Activated T-helper 2 cell treated with anti-CD3 and anti-CD28 coated beads, Interferon-gamma antibody, Interleukin-2, Interleukin-4, amounts not matched to agents 10 μg/mL and 5 μg/mL and 100 μg/mL, durations not matched to agents 14 hours and 24 hours and 36 hours (primary cell): ENCODE results near the gene DOK6. TPM values are rescaled to one million over a fixed set of nuclear protein-coding genes. Genes with fewer than 3 reads are reported as not detected.
"Not testable (repeated sequence)": the region's sequence is repeated elsewhere in the genome, so short reads cannot be mapped to it uniquely, and the experiment has no call there.

Experiments
- DNase-seq: peaks from one replicate; pipeline ENCODE4 v3.0.0; 2021; ENCODE audit warnings: low spot score
- H3K27ac Mint-ChIP-seq: one replicate; pipeline ENCODE4 v1.8.0; 2021; ENCODE audit warnings: mixed read lengths
- H3K27me3 Mint-ChIP-seq: one replicate; pipeline ENCODE4 v1.8.0; 2021; ENCODE audit warnings: low read depth, mixed read lengths
- H3K36me3 Mint-ChIP-seq: one replicate; pipeline ENCODE4 v1.8.0; 2021; ENCODE audit warnings: low read depth, mixed read lengths
- H3K4me1 Mint-ChIP-seq: one replicate; pipeline ENCODE4 v1.8.0; 2021; ENCODE audit warnings: low read depth, mixed read lengths
- H3K4me3 Mint-ChIP-seq: one replicate; pipeline ENCODE4 v1.8.0; 2021; ENCODE audit warnings: low read depth, mild to moderate bottlenecking, moderate library complexity, mixed read lengths
- H3K9me3 Mint-ChIP-seq: one replicate; pipeline ENCODE4 v1.8.0; 2021; ENCODE audit warnings: mixed read lengths
- intact Hi-C: fragments of 100-400 bp; cut with micrococcal nuclease; formaldehyde crosslinking; loops from one replicate; pipeline ENCODE4 v1.15.1; 2023
- total RNA-seq: library from RNA; stranded (reverse); gene quantifications from 2 replicates; pipeline ENCODE4 v1.2.3, GENCODE V29; 2022

The DOK6 gene
- total RNA-seq: not detected in 2 replicates

DNA sequence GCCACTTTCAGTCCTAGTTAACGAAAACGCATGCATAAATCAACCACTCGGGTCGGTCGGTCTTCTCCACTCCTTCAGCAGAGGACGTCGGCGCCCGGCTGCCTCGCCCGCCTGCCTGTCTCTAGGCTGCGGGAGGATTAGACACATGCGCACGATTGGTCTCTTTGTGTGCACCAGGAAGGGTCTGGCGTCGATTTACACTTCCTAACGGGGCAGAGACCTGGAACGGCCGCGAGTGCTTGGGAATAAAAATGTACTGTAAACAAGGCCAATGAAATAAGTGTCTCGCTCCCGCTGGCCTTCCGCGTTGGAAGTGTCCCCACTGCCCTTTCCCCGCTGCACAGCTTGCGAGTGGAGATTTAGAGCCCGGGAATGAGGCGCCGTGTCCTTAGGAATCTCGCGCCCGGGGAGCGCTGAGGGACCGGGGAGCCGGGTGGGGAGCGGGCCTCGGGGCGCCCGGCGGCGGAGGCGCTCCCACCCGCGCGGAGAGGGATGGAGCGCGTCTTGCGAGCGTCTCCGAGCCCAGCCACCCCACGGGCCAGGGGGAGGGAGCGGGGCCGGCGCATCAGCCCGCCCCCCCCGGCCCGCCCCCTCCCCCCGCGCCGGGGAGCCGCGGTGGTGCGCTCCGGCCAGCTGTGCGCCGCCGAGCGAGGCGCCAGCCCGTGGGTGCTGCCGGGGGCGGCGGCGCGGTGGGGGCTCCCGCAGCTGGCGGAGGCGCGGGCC is at the start of gene DOK6:
Gene DOK6 (plus strand): TSS at position 636 of the 723 bp plus-strand sequence.
- H3K4me3 Mint-ChIP-seq: peak within 1 kb of the TSS; percentile 9
- peaks cover 59% of the 10 kb centered on the region for H3K27me3 Mint-ChIP-seq
- H3K27ac Mint-ChIP-seq: no peak within 1 kb of the TSS
- peaks cover 5% of the 10 kb centered on the region for H3K4me1 Mint-ChIP-seq
- intact Hi-C loops: no loop called here
- H3K9me3 Mint-ChIP-seq: no peaks in the 10 kb centered on the region
- H3K36me3 Mint-ChIP-seq: no peaks in the 10 kb centered on the region
- no peak for DNase-seq

GRCh38 chr18:69353023-69353422 is 47.7 kb upstream of the DOK6 start:
- Mint-ChIP-seq H3K4me3 (no peak overlapping the region), H3K36me3 (no peaks in the 10 kb centered on the region), H3K4me1 (no peaks in the 10 kb centered on the region), H3K9me3 (no peaks in the 10 kb centered on the region), H3K27me3 (no peaks in the 10 kb centered on the region), H3K27ac (no peak overlapping the region)
- intact Hi-C loops: no loop called here
- DNase-seq: no peak

- H3K4me1 Mint-ChIP-seq: no peaks in the 10 kb centered on the region
- H3K9me3 Mint-ChIP-seq: peaks cover 7% of the 10 kb centered on the region
- H3K27ac Mint-ChIP-seq: no peak overlapping the region
- H3K36me3 Mint-ChIP-seq: no peaks in the 10 kb centered on the region
- no peaks in the 10 kb centered on the region for H3K27me3 Mint-ChIP-seq
- no peak overlapping the region for H3K4me3 Mint-ChIP-seq
- intact Hi-C loops: no loop called here
- DNase-seq: no peak
Observed at GRCh38 chr18:69357590-69357989, 43.1 kb upstream of the DOK6 start.

DNA sequence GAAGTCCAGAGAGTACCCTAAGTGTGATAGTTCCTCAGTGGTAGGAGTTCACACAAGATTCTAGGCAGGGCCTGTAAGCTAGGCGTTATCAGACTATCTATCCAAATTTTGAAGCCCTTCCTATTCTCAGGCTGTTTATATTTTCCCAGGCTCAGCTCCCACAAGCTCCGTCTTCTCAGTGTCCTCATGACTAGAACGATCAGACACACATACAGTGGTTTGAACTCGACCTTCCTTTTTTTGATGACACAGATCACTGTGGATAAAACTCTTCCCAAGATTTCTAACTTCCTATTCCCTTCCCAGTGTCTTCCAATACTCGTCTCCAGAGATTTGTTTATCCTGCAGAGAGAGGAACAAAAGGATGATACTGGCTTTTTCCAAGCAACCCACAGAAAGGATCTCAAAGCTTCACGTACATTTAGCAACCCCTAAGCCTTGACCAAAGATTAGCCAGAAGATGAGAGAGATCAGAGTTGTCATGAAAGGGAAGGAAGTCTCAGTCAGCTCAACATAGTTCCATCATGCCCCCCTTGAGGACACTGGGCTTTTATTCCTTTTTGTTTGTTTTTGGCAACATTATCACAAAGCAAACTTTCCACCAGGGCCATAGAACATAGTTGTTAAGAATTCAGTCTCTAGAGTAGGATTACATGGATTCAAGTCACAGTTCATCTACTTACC is 42.3 kb upstream of the DOK6 start:
- no peaks in the 10 kb centered on the region for H3K36me3 Mint-ChIP-seq
- no peaks in the 10 kb centered on the region for H3K27me3 Mint-ChIP-seq
- H3K4me3 Mint-ChIP-seq: no peak overlapping the region
- intact Hi-C loops: no loop called here
- no peaks in the 10 kb centered on the region for H3K4me1 Mint-ChIP-seq
- no peak overlapping the region for H3K27ac Mint-ChIP-seq
- peaks cover 7% of the 10 kb centered on the region for H3K9me3 Mint-ChIP-seq
- no peak for DNase-seq

GRCh38 chr18:69359768-69360167 is 40.9 kb upstream of the DOK6 start:
- DNase-seq, H3K9me3 Mint-ChIP-seq, intact Hi-C loops, H3K27ac Mint-ChIP-seq, H3K4me1 Mint-ChIP-seq, H3K4me3 Mint-ChIP-seq, H3K36me3 Mint-ChIP-seq, H3K27me3 Mint-ChIP-seq: not testable (repeated sequence)

- Mint-ChIP-seq H3K9me3 (peaks cover 3% of the 10 kb centered on the region), H3K27me3 (no peaks in the 10 kb centered on the region), H3K36me3 (no peaks in the 10 kb centered on the region), H3K4me3 (no peak overlapping the region), H3K4me1 (no peaks in the 10 kb centered on the region), H3K27ac (no peak overlapping the region)
- no peak for DNase-seq
- intact Hi-C loops: no loop called here
Observed at GRCh38 chr18:69364930-69365329, 35.8 kb upstream of the DOK6 start.

DNA sequence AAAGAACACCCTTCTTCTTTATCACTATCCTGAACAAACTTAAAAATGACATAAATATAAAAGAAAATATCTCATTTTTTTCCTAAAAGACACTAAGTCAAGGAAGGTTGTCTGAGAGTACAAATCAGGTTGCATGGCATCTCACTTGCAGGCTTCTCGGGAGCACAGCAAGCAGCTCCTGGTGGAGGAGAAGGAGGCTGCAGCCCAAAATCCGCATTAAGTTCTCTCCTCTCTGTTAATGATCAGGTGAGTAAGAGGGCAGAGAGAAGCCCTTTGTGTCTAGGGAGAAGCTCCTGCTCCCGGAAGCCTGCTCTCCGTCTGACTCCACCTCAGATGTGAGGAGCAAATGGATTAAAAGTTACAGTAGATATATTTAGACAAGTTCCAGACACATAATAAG is 35.0 kb upstream of the DOK6 start:
- Mint-ChIP-seq H3K36me3 (no peaks in the 10 kb centered on the region), H3K27ac (no peak overlapping the region), H3K4me1 (no peaks in the 10 kb centered on the region), H3K9me3 (no peaks in the 10 kb centered on the region), H3K4me3 (no peak overlapping the region), H3K27me3 (no peaks in the 10 kb centered on the region)
- no peak for DNase-seq
- intact Hi-C loops: no loop called here

DNA sequence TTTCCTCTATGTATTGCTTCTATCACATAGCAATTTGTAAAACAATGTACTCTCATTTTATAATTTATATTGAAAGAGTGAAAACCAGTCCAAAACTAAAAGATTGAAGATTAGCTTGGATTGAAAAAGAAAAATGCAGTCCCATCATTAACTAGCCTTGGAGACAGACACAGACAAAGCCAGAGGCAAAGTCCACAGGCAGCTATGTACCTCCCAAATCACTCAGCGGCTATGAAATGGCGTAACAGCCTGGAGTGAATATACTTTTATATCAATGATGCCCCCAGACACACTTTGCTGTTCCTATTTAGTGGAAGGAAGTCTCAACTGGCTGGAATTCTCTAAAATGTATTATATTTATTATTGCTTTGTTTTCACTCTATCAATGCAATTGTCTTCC is 33.6 kb upstream of the DOK6 start:
- no peaks in the 10 kb centered on the region for H3K4me1 Mint-ChIP-seq
- H3K4me3 Mint-ChIP-seq: no peak overlapping the region
- intact Hi-C loops: no loop called here
- H3K36me3 Mint-ChIP-seq: no peaks in the 10 kb centered on the region
- no peaks in the 10 kb centered on the region for H3K9me3 Mint-ChIP-seq
- no peak overlapping the region for H3K27ac Mint-ChIP-seq
- no peaks in the 10 kb centered on the region for H3K27me3 Mint-ChIP-seq
- no peak for DNase-seq

DNA sequence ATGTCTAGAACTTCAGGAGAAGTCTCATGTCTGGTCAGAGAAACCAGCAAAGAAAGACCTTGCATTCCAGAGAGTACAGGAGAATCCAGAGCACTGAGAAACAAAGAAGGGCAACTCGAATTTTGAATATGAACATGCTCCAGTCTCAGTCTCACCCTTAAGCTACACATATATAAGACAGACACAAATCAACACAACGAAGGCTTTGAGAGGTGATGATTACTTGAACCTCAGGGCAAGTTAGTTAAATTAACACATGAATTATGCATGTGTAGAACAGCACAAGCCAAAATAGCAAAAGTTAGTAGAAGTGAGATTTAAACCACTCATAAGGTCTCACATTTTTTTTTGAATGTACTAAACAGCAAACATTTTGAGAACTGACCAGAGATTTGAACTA is 29.0 kb upstream of the DOK6 start:
- no peaks in the 10 kb centered on the region for H3K4me1 Mint-ChIP-seq
- H3K36me3 Mint-ChIP-seq: no peaks in the 10 kb centered on the region
- no peaks in the 10 kb centered on the region for H3K9me3 Mint-ChIP-seq
- no peak for DNase-seq
- H3K27ac Mint-ChIP-seq: no peak overlapping the region
- H3K27me3 Mint-ChIP-seq: no peaks in the 10 kb centered on the region
- intact Hi-C loops: no loop called here
- H3K4me3 Mint-ChIP-seq: no peak overlapping the region

- H3K27me3 Mint-ChIP-seq: no peaks in the 10 kb centered on the region
- H3K4me1 Mint-ChIP-seq: no peaks in the 10 kb centered on the region
- H3K9me3 Mint-ChIP-seq: no peaks in the 10 kb centered on the region
- no peak for DNase-seq
- H3K4me3 Mint-ChIP-seq: no peak overlapping the region
- no peaks in the 10 kb centered on the region for H3K36me3 Mint-ChIP-seq
- intact Hi-C loops: no loop called here
- H3K27ac Mint-ChIP-seq: no peak overlapping the region
Observed at GRCh38 chr18:69380324-69380723, 20.4 kb upstream of the DOK6 start.

GRCh38 chr18:69383186-69383585 is 17.5 kb upstream of the DOK6 start:
- DNase-seq: no peak
- no peaks in the 10 kb centered on the region for H3K27me3 Mint-ChIP-seq
- H3K4me3 Mint-ChIP-seq: no peak overlapping the region
- H3K36me3 Mint-ChIP-seq: no peaks in the 10 kb centered on the region
- intact Hi-C loops: no loop called here
- no peaks in the 10 kb centered on the region for H3K9me3 Mint-ChIP-seq
- no peak overlapping the region for H3K27ac Mint-ChIP-seq
- H3K4me1 Mint-ChIP-seq: no peaks in the 10 kb centered on the region

DNA sequence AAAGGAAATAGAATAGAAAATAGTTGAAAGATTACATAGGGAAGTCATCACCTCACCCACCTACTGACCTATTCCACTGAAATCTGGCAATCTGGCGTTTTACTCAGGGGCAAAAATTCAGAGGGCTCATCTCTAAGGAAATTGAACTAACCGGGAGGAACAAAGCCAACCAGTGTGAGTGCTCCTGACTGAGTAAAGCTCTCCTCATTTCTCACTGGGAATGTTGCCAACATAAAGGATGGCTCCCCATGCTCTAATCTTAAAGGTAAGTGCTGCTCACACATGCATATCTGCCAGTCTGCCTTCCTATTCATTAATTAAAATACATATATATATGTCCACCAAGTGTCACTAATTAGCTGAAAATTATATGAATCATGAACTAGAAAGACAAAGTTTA is 13.5 kb upstream of the DOK6 start:
- no peaks in the 10 kb centered on the region for H3K4me1 Mint-ChIP-seq
- intact Hi-C loops: no loop called here
- no peak overlapping the region for H3K27ac Mint-ChIP-seq
- H3K27me3 Mint-ChIP-seq: no peaks in the 10 kb centered on the region
- no peak for DNase-seq
- H3K9me3 Mint-ChIP-seq: no peaks in the 10 kb centered on the region
- H3K4me3 Mint-ChIP-seq: no peak overlapping the region
- H3K36me3 Mint-ChIP-seq: no peaks in the 10 kb centered on the region

- no peaks in the 10 kb centered on the region for H3K9me3 Mint-ChIP-seq
- intact Hi-C loops: no loop called here
- no peaks in the 10 kb centered on the region for H3K4me1 Mint-ChIP-seq
- H3K27me3 Mint-ChIP-seq: no peaks in the 10 kb centered on the region
- DNase-seq: no peak
- H3K36me3 Mint-ChIP-seq: no peaks in the 10 kb centered on the region
- H3K4me3 Mint-ChIP-seq: no peak overlapping the region
- no peak overlapping the region for H3K27ac Mint-ChIP-seq
Observed at GRCh38 chr18:69388222-69388621, 12.5 kb upstream of the DOK6 start.
